HG03175 (cell line): ENCODE data around the gene ABCA10.
"Not testable (repeated sequence)": the region's sequence is repeated elsewhere in the genome, so short reads cannot be mapped to it uniquely, and the experiment has no call there.

Experiments
- ATAC-seq: cut with Tn5 transposase; IDR thresholded peaks from one replicate; pipeline ENCODE4 v1.9.1; 2021; ENCODE audit warnings: mild to moderate bottlenecking, moderate library complexity; ENCODE audit not compliant: unreplicated experiment

Gene ABCA10

DNA sequence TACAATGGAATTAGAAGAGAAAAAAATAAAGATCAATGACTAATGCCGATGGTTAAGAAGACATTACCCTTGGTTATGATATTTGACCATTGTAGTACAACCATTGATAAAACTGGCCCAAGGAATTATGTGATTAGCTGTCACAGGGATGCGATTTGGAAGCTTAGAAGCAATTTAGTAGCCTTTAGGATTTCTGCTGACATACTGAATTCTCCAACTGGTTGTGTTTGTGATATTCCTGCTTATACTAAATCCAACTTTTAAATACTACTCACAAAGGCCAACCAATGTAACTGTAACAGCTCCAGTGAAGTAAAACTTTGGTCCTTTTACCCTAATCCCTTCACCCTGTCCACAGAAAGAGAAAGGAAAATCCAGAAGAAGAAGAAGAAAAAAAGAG lies 55.5 kb downstream of the ABCA10 start:
- ATAC-seq = no peak

DNA sequence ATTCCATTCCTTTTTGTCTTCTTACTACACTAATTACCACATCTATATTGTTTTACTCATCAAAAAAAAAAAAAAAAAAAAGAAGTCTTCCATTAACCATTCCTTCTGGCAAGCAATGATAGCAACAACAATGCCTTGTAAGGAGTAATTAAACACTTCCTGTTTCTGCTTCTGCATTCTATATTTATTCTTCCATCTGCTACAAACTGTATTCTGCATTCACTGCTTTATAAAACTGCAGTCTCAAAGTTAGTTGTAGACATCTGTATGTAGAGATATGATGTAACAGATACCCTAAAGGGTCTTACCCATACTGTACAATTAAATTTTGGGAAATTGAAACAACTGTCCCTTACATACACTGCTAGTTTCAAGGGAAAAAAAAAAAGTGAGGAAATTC lies 58.2 kb downstream of the ABCA10 start:
- no peak for ATAC-seq

DNA sequence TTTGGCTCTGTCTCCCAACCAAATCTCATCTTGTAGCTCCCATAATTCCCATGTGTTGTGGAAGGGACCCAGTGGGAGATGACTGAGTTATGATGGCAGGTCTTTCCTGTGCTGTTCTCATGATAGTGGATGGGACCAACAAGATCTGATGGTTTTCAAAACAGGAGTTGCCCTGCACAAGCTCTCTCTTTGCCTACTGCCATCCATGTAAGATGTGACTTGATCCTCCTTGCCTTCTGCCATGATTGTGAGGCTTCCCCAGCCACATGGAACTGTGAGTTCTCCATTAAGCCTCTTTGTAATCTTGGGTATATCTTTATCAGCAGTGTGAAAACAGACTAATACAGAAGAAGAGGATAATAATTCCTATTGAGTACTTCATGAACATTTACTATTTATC lies 60.0 kb downstream of the ABCA10 start:
- ATAC-seq = not testable (repeated sequence)

DNA sequence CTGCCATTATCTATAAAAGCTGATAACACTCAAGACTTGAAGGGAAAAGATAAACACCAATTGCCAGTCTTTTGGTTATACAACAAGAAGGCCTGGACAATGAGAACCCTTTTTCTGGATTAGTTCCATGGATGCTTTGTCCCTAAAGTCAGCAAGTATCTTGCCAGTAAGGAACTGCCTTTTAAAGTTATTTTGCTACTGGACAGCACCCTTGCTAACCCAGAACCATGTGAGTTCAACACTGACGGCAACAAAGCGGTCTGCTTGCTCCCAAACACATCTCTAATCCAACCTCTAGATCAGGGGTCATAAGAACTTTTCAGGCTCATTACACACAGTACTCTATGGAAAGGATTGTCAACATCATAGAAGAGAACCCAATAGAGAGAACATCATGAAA lies 61.7 kb downstream of the ABCA10 start:
- ATAC-seq = no peak

DNA sequence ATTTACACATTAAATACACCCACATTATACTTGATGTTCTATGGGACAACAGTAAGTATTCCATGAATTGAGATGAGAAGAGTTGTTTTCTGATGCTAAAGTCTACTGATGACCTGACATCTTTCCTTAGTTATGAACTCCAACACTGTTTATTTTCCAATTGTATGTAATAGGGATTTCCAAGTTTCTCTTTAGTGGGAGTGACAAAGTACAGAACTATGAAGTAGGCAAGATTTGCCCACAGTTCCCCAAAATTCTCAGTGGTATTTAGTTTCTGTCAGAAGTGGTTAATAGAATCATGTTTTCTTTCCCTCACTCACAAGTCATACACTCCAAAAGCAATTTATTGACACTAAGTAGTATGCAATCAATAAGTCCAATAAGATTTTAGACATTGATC lies 64.4 kb downstream of the ABCA10 start:
- ATAC-seq = no peak

DNA sequence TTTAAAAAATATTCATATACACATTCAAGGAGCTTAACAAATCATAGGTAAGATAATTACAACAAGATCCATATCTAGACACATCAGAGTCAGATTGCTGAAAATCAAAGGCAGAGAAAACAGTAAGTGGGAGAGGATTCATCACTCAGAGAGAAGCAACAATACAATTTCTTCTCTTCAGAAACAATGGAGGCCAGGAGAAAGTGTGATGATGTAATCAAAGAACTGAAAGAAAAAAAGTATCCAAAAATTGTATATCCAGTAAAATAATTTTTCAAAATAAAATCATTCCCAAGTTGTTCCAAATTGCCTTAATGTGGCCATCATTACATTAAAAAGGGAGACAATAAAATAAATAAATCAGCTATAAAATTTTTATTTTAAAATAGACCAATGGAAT lies 69.2 kb downstream of the ABCA10 start:
- ATAC-seq = no peak

DNA sequence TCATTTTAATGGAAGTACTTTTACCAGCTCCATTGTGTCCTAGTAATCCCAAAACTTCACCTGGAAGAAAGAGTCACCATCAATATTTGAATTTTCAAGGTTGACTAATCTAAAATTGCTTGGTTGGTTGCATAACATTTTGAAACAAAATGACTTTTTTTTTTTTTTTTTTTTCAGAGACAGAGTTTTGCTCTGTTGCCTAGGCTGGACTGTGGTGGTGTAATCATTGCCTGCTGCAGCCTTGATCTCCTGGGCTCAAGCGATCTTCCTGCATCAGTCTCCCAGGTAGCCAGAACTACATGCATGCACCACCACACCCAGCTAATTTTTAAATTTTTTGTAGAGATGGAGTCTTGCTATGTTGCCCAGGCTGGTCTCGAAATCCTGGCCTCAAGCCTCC lies 74.4 kb downstream of the ABCA10 start:
- no peak for ATAC-seq

DNA sequence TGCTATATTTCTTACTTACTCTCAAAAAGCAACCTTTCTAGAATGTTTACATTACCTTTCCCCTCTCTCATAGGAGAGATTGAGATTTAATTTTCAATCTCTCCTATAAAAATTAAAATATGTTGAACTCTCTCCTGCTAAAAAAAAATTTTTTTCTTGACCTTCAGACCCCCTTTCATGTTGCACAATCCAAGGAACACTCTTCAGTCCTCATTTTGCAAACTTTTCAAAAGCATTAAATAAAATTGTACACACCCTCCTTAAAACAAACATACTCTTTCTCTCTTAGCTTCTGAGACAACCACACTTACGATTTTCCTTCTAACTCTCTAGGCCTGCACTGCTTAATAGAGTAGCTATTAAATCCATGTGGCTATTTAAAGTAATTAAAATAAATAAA lies 78.3 kb downstream of the ABCA10 start:
- no peak for ATAC-seq

DNA sequence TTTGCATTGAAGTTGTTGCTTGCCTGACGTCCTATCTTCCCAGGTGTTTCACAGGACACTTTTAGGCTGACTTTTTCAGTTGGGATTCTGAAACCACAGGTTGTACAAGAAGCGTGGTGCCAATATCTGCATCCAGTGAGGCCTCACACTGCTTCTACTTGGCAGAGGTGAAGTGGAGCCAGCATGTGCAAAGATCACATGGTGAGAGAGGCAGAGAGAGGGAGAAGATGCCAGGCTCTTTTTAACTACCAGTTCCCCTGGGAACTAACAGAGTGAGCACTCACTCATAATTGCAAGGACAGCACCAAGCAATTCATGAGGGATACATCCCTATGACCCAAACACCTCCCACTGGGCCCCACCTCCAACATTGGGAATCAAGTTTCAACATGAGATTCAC lies 81.2 kb downstream of the ABCA10 start:
- no peak for ATAC-seq

DNA sequence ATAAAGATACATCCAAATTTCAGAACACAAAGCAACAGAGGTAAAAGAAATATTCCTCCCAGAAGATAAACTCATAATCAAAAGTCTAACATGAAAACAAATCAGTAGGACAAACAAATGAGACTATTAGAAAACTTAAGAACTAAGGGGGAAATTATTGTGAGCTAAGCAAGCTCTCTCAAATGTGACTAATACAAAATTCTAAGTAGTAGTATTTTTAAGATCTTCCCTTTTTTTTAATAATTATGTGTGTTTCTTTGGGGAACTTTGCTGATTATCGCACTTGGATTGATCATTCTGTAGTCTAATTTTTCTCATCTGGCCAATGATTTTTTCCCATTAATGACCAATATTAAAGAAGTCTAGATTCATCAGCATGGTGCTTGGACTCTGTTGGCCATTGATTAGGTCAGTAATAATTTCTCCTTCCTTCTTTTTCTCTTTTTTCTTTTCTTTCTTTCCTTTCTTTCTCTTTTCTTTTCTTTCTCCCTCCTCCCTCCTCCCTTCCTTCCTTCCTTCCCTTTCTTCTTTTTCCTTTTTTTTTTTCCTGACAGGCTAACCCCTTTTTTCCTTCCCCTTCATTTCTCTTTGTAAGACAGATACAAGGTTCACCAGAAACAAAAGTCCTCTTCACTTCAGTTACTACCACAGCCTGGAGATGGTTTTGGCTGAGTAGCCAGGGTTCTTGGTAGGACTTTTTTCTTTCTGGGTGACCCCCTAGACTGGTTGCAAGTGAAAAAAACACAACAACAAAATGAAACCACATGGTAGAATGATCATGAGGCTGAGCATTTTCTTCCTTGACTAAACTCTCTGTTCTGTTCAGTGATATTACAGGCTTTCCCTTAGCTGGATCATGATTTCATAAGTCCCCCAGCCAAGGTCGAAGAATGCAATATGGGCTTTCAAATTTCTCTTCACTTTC lies 84.0 kb downstream of the ABCA10 start:
- no peak for ATAC-seq

DNA sequence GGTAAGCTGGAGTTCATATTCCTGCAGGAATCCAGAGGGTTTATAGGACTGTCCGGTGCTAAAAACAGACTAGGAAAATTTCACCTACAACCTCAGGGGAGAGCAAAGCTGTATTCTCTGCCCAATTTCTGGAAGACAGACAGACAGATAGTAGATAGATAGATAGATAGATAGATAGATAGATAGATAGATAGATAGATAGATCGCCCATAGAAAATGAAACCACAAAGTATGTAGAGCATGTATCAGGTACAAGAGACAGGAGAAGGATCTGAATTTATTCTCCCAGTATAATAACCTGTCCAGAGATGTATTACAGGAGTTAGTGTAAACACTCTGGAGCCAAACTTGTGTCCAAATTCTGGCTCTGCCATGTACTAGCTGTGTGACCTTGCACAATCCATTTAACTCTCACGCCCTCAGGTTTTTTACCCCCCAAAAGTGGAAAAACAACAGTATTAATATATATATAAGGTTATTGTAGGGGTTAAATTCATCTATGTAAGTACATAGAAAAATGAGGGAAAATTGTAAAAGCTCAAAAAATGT lies 84.9 kb downstream of the ABCA10 start:
- ATAC-seq = no peak

DNA sequence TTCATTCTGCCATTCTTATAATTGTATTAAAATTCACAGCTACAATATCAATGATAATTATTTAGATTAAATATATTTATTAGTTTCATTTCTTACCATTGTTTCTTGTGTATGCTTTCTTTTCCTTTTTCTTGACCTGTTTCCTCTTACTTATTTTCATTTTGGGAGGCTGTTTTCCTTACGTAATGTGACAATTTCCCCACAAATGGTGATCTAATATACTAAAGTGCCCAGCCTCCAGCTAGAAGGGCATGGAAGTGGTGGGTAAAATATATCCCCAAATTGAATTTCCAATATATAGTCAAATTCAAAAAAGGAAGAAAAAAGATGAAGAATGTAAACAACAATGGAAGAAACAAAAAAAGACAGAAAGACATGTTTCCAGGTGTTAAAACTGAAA lies 85.5 kb downstream of the ABCA10 start:
- ATAC-seq = no peak

DNA sequence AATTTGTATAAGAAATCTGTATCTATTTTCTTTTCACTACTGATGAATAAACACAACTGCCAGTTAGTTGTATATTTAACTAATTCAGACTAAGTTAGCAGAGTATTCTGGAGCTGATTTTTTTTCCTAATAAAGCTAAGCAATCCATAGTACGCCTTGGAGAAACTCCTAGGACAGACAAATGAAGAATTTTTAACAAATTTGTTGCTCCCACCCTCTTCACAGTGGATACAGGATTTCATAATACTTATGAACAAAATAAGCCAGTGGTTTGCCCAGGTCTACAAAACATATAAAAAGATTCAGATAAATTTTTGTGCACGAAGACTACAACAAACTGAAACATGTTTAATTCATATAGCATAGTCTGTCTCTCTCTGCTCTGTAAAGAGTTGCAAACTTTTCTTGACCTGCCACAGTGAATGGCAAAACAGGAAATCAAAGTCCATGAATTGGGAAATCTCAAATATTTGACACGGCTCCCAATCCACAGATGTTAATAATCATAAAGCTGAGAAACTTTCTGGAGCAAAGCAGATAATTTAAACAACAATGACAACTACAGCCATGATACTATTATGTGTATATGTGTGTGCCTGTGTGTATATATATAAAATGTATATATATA lies 86.3 kb downstream of the ABCA10 start:
- ATAC-seq = no peak

DNA sequence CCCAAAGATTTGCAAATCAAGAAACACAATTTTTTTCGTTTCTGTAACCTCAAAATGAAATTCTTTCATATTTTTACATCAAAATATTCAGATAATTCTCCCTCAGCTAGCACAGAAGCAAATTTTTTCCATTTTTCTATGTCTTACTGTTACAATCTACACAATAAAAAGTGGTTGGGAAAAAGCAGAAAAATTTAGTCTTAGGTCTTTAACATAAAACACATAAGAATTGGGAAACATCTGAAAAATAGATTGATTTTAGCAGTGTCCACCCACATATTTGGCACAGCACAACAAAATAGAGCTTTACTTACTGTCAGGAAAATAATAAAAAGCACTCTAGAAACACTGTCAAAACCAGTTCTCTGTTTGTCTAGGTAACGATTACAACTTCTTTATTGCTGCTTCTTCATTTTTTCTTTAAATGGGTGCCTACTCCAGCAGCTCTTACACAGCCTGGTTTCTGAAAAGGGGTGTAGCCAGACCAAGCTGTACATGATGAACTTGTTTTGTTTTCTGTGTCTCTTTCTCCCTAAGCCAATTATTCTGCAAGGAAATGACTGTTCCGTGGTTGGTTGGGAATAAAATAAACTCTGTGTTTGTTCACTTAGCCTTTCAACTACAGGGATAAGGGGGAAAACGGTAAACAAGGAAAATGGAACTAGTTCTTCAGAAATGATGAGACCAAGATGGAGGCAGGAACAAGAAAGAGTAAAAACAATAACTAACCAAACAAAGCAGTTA lies 87.0 kb downstream of the ABCA10 start, which contains the start of gene ABCA6:
ABCA6 (minus strand) TSS at position 465 of the 744 bp plus-strand sequence. CDS start 1,192 bp downstream, outside the sequence.
- no peak for ATAC-seq

DNA sequence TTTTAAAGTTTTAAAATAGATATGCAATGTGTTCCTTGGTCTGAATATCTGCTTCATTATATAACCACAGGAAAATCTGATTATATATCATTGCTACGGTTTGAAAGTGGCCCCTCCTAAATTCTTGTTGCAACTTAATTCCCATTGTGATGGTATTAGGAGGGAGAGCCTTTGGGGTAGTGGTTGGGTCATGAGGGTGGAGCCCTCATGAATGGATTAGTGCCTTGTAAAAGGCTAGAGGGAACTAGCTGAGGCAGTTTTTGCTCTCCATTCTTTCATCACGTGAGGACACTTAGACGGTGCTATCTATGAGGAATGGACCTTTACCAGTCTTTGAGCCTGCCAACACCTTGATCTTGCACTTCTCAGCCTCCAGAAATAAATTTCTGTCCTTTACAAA lies 94.5 kb downstream of the ABCA10 start:
- no peak for ATAC-seq

DNA sequence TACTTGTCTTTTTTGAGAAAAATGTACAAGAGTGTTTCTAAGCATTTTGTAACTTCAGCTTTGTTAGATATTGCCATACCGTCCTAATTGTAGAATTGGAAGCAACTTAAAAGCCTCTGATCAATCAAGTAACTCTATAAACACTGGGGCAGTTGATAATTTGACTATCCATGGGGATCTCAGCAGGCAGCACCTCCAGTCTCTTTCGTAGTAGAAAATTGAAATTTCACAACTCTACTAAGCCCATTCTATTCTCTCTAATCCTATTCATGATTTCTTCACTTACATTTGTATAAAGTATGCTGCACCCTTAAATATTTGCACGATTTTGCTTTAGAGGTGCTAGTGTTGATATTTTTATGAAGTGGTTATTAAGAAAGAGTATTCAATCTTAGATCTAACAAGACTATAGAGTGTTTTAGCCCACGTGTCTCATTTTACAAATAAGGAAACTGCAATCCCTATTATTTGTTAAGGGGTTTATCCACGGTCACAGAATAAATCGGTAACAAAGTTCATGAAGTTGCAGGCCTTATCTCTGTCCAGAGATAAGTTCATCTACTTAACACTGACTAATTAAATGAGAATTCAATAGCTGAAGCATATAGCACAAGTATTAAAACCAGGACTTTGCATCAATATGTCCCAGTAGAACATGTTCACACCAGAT lies 97.9 kb downstream of the ABCA10 start:
- no peak for ATAC-seq

DNA sequence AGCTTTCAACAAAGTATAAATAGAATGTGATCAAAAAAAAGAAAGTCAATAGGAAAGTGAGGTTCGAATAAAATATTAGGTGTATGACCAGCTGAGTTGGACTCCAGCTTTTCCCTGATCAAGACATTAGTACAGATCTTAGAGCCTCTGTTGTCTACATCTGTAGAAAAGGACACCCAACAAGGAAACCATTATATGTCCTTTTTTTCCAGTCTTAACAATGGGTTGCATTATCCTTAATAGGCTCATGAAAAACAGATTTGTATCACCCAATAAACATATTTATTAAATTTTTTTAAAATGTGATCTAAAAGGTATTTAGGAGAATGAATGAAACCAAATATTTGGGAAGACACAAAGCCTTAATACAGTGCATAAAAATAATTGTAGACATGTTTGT lies 105.0 kb downstream of the ABCA10 start:
- no peak for ATAC-seq

DNA sequence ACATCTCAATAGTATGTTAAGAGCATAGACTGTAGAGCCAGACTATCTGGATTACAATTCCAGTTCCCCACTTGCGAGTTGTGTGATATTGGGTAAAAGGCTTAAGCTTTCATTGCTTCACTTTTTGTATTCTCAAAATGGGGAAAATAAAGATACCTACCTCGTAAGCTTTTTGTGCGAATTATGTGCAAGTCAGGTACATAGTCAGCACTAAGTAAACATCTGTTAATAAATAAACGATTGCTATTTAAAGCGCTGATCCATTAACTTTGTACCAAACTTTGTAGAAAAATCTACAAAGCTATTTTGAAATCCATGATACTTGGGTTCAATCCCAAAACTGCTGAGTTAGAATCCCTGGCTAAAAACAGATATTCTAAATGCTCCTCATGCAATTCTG lies 106.6 kb downstream of the ABCA10 start:
- no peak for ATAC-seq

DNA sequence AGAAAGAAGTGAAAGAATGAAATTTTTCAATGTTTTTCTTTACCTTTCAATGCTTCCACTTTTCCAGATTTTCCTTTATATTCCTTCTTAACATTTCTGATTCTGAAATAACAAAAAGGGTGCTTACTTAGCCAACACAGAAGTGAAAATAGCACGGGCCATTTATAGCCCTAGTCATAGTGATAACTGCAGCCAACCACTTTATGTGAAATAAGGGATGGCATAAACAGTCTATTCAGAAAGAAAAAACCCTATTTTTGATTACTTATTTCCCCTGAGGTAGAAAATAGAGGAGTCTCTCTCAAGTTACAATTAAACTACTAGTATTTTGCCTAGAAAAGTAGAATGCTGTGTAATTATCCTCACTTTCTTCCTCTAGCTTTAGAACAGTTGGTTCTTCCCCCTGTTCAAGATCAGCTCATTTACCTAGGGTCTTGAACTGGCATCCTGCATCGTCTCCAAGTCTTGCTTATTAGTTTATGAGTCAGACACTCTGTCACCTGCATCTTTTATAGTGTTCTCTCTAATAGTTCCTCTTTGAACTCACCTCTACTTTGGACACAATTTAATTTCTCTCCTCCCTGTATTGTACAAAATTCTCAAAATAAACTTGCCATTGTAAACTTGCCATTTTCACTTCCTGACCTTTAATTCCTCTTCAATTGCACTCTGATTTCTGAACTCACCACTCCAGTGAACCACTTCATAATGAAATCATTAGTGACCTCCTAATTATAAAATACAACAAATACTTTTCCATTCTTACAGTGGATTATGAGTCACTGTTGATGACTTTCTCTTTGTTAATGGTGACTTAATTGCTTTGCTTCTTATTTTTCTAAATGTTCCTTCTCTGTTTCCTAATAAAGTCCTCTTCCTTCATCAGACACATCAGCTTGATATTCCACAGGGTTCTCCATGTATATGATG lies 110.5 kb downstream of the ABCA10 start:
- peak; percentile 49 for ATAC-seq

DNA sequence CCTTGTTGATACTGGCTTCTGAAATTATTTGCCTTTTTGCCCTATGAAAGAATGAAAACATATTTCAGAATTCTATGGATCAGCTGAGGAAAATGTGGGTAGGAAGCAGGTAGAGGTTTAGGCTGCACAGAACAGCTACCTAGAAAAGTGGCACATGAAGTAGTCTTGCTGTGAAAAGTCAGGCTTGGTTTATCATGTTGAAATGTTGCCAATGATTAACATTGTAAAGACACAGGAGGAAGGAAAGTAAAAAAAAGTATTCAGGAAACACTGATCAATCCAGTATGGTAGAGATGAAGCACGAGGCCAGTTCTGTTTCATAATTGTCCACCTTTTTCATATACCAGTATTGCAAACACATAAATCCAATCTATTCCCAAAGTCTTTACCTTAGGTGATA lies 116.8 kb downstream of the ABCA10 start:
- no peak for ATAC-seq
